Smooth muscle cell (in vitro differentiated cells): ENCODE results near the gene CACNA1S. TPM values are rescaled to one million over a fixed set of nuclear protein-coding genes. Genes with fewer than 3 reads are reported as not detected.

Source experiments
- DNase-seq: peaks from one replicate; lab custom pipeline; 2025; ENCODE audit not compliant: unreplicated experiment; lab: John Stamatoyannopoulos, UW
- H2AFZ ChIP-seq: fragments of 200-600 bp; sonication (generic); 2 replicates; pipeline ENCODE4 v1.6.0; 2016; ENCODE audit warnings: antibody characterized with exemption, low read depth, mild to moderate bottlenecking
- H3F3A ChIP-seq: fragments of 200-600 bp; sonication (generic); 2 replicates; pipeline ENCODE4 v1.6.0; 2017; ENCODE audit warnings: antibody characterized with exemption, low read depth
- H3K27ac ChIP-seq: fragments of 200-600 bp; sonication (generic); 2 replicates; pipeline ENCODE4 v1.5.1; 2016; ENCODE audit warnings: low read depth, mild to moderate bottlenecking
- H3K27me3 ChIP-seq: fragments of 200-600 bp; sonication (generic); 2 replicates; pipeline ENCODE4 v1.6.1; 2016; ENCODE audit warnings: low read depth, mild to moderate bottlenecking
- H3K36me3 ChIP-seq: fragments of 200-600 bp; sonication (generic); 2 replicates; pipeline ENCODE4 v1.5.1; 2016; ENCODE audit warnings: low read depth
- H3K4me1 ChIP-seq: fragments of 200-600 bp; sonication (generic); 2 replicates; pipeline ENCODE4 v1.5.1; 2016; ENCODE audit warnings: low read depth
- H3K4me2 ChIP-seq: fragments of 200-600 bp; sonication (generic); 2 replicates; pipeline ENCODE4 v1.6.0; 2016; ENCODE audit warnings: mild to moderate bottlenecking
- H3K4me3 ChIP-seq: fragments of 200-600 bp; sonication (generic); 2 replicates; pipeline ENCODE4 v1.5.1; 2016; ENCODE audit warnings: mild to moderate bottlenecking
- H3K79me2 ChIP-seq: fragments of 200-600 bp; sonication (generic); 2 replicates; pipeline ENCODE4 v1.6.0; 2016; ENCODE audit warnings: low read depth, mild to moderate bottlenecking
- H3K9ac ChIP-seq: fragments of 200-600 bp; sonication (generic); 2 replicates; pipeline ENCODE4 v1.6.0; 2016; ENCODE audit warnings: low read depth
- H3K9me3 ChIP-seq: fragments of 200-600 bp; sonication (generic); replicated peaks from 2 replicates; pipeline ENCODE4 v1.5.1; 2016; ENCODE audit warnings: low read depth
- H4K20me1 ChIP-seq: fragments of 200-600 bp; sonication (generic); 2 replicates; pipeline ENCODE4 v1.6.0; 2016; ENCODE audit warnings: low read depth
- WGBS: methylation state at CpG from one replicate; pipeline ENCODE4 v1.1.7; 2016; ENCODE audit warnings: low lambda C conversion rate; 5-methylcytosine and 5-hydroxymethylcytosine counted together
- polyA plus RNA-seq: library from polyadenylated mRNA; unstranded; fragments of >200 nt; fragmentation: Nextera tagmentation; extraction: Ambion mirVana; gene quantifications from 2 replicates; pipeline ENCODE4 v1.2.1, GENCODE V29; 2016
- total RNA-seq: library from RNA; depleted of rRNA; stranded (reverse); fragments of >200 nt; gene quantifications from 2 replicates; pipeline ENCODE4 v1.2.3, GENCODE V29; 2014
- TF ChIP-seq, protein P1 (sequence below): fragments of 200-600 bp; sonication (generic); IDR thresholded peaks from 2 replicates; pipeline ENCODE4 v1.5.1; 2017; ENCODE audit warnings: borderline replicate concordance, mild to moderate bottlenecking, antibody characterized with exemption; ENCODE audit not compliant: insufficient read depth, poor library complexity, severe bottlenecking

CACNA1S gene
- total and polyA plus RNA-seq, 2 experiments from 2014 or later, result not detected

GRCh38 chr1:201061886-201062285 lies 50.3 kb downstream of the CACNA1S start:
- TF ChIP-seq, protein P1, sequence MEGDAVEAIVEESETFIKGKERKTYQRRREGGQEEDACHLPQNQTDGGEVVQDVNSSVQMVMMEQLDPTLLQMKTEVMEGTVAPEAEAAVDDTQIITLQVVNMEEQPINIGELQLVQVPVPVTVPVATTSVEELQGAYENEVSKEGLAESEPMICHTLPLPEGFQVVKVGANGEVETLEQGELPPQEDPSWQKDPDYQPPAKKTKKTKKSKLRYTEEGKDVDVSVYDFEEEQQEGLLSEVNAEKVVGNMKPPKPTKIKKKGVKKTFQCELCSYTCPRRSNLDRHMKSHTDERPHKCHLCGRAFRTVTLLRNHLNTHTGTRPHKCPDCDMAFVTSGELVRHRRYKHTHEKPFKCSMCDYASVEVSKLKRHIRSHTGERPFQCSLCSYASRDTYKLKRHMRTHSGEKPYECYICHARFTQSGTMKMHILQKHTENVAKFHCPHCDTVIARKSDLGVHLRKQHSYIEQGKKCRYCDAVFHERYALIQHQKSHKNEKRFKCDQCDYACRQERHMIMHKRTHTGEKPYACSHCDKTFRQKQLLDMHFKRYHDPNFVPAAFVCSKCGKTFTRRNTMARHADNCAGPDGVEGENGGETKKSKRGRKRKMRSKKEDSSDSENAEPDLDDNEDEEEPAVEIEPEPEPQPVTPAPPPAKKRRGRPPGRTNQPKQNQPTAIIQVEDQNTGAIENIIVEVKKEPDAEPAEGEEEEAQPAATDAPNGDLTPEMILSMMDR, result no peak
- H4K20me1 ChIP-seq, result no peaks in the 10 kb centered on the region
- WGBS, result 98% methylated on average over 12 of the region's 12 CpGs
- no peak overlapping the region for H2AFZ ChIP-seq
- H3K79me2 ChIP-seq, result no peaks in the 10 kb centered on the region
- H3K27ac ChIP-seq, result no peak overlapping the region
- no peaks in the 10 kb centered on the region for H3K36me3 ChIP-seq
- H3K4me2 ChIP-seq, result no peak overlapping the region
- no peak for DNase-seq
- H3K27me3 ChIP-seq, result no peaks in the 10 kb centered on the region
- H3K9ac ChIP-seq, result no peak overlapping the region
- H3K9me3 ChIP-seq, result no peaks in the 10 kb centered on the region
- peaks cover 7% of the 10 kb centered on the region for H3K4me1 ChIP-seq
- no peaks in the 10 kb centered on the region for H3F3A ChIP-seq
- H3K4me3 ChIP-seq, result no peak overlapping the region

DNA sequence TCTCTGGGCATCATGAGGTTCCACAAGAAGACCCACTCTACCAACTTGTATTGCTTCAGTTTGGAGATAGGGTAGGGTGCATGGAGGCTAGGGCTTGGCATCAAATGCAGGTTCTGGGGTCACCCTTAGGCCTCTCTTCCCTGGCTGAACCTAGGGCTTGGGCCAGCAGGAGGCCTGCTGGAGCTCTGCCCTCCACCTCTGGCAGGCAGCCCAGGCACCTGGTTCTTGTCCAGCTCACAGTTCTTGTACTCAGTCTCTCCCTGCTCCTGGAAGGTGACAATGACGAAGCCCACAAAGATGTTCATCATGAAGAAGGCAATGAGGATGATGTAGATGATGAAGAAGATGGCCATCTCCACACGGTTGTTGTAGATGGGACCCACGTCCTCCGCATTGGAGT lies 51.2 kb downstream of the CACNA1S start:
- Histone ChIP-seq H3K79me2 (no peaks in the 10 kb centered on the region), H3K27ac (no peak overlapping the region), H2AFZ (no peak overlapping the region), H3K9me3 (no peaks in the 10 kb centered on the region), H3K4me2 (no peak overlapping the region), H3K4me3 (no peak overlapping the region), H3K9ac (no peak overlapping the region), H4K20me1 (no peaks in the 10 kb centered on the region), H3F3A (no peaks in the 10 kb centered on the region), H3K4me1 (peaks cover 7% of the 10 kb centered on the region), H3K36me3 (no peaks in the 10 kb centered on the region), H3K27me3 (no peaks in the 10 kb centered on the region)
- 98% methylated on average over 4 of the region's 4 CpGs for WGBS
- DNase-seq, result no peak
- TF ChIP-seq, protein P1, result no peak

- Histone ChIP-seq H4K20me1 (no peaks in the 10 kb centered on the region), H3K9me3 (no peaks in the 10 kb centered on the region), H3K27ac (no peak overlapping the region), H3K9ac (no peak overlapping the region), H3K4me2 (no peak overlapping the region), H3K4me3 (no peak overlapping the region), H3K27me3 (no peaks in the 10 kb centered on the region), H3K4me1 (peaks cover 7% of the 10 kb centered on the region), H3K79me2 (no peaks in the 10 kb centered on the region), H3F3A (no peaks in the 10 kb centered on the region), H2AFZ (no peak overlapping the region), H3K36me3 (no peaks in the 10 kb centered on the region)
- DNase-seq, result no peak
- TF ChIP-seq, protein P1, result no peak
- WGBS, result 97% methylated on average over 4 of the region's 4 CpGs
Observed at GRCh38 chr1:201060586-201060985, 51.6 kb downstream of the CACNA1S start.

DNA sequence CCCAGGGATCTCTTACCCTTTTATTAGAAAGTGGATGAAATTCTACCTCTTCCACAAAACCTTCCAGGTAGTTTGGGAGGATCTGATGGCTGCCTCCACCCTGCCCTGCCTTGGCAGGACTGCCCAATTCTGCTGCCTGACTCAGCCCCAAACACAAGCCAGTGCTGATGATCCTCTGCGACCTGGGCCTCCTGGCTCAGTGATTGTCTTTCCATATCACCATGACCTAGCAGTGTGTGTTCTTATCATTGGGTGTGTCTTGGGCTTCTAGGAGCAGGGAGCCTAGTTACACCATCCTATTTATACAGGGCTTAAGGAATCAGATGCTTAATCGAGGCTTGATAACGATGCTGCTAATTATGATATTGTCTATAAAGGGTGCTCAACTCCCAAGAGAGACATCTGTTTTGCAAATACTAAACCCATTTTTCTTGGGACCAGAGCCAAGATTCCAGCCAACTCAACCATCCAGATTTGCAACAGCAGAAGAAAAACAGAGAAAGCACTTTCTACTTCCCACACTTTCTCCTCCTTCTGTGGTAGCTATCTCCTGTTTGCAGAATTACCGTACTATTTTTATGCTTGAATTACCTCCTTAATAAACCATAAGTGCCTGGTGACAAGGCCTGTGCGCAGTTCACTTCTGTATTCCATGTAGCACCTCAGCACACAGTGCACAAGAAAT lies 52.2 kb downstream of the CACNA1S start:
- Histone ChIP-seq H3K36me3 (no peaks in the 10 kb centered on the region), H3K9me3 (no peaks in the 10 kb centered on the region), H4K20me1 (no peaks in the 10 kb centered on the region), H3K27ac (no peak overlapping the region), H3K4me1 (peaks cover 7% of the 10 kb centered on the region), H3K79me2 (no peaks in the 10 kb centered on the region), H3K4me2 (no peak overlapping the region), H3F3A (no peaks in the 10 kb centered on the region), H3K9ac (no peak overlapping the region), H3K27me3 (no peaks in the 10 kb centered on the region), H3K4me3 (no peak overlapping the region), H2AFZ (no peak overlapping the region)
- DNase-seq, result no peak
- WGBS, result 80% methylated on average over 5 of the region's 5 CpGs
- TF ChIP-seq, protein P1, result no peak
